ENCODE results near the gene PLK3.
"Not testable (repeated sequence)": the region's sequence is repeated elsewhere in the genome, so short reads cannot be mapped to it uniquely, and the experiment has no call there.

Gene PLK3

DNA sequence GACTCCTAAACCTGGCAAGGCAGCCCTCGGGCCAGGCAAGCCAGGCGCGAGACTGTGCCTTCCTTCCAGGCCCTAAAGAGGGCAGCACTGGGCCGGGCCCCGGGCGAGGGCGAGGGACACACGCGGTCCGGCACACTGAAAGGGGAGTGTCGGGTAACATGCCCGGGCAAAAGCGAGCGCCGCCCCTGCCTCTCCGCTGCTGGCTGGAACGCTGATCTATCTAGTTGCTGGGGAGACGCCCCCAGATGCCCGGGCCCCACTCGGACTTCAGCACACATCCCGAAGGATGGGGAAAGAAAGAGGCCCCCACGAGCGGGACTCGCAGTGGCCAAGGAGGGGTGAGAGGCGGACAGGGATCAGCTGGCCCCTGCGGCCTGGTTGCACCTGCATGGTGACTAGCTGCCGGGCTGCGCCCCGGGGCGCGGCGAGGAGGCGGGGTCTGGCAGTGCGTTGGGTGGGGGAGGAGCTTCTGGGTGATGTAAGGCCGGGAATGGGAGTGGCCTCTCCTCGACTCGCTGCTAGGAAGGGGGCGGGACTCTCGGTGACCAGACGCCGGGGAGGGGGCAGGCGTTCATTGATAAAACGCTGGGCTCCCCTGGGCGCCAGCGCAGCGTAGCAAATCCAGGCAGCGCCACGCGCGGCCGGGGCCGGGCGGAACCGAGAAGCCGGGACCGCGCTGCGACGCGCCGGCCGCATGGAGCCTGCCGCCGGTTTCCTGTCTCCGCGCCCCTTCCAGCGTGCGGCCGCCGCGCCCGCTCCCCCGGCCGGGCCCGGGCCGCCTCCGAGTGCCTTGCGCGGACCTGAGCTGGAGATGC lies at the start of gene PLK3:
Gene PLK3 (plus strand): TSS at position 608 of the 815 bp plus-strand sequence. CDS start 87 bp downstream, at position 695.
- H3K27me3 ChIP-seq (ENCODE audit: low read depth, low read length), result no peaks in the 10 kb centered on the region
- H3K4me1 ChIP-seq (ENCODE audit: control insufficient read depth in 1 of 2, insufficient read depth in 2 of 2, low read length in 2 of 2), result peaks cover 0 to 15% of the 10 kb centered on the region in 2 donors
- H3K36me3 ChIP-seq (ENCODE audit: control insufficient read depth in 1 of 2, insufficient read depth in 2 of 2, low read length in 2 of 2), result peaks cover 19 to 24% of the 10 kb centered on the region in 2 donors
- peak within 1 kb of the TSS; percentile 80 to 83 for H3K4me3 ChIP-seq (ENCODE audit: low read depth in 1 of 2, low read length in 2 of 2)
- peak within 1 kb of the TSS; percentile 71 for H3K27ac ChIP-seq (ENCODE audit: low read length)
- H3K9me3 ChIP-seq (ENCODE audit: control insufficient read depth in 1 of 2, low read length in 2 of 2), result no peaks in the 10 kb centered on the region

DNA sequence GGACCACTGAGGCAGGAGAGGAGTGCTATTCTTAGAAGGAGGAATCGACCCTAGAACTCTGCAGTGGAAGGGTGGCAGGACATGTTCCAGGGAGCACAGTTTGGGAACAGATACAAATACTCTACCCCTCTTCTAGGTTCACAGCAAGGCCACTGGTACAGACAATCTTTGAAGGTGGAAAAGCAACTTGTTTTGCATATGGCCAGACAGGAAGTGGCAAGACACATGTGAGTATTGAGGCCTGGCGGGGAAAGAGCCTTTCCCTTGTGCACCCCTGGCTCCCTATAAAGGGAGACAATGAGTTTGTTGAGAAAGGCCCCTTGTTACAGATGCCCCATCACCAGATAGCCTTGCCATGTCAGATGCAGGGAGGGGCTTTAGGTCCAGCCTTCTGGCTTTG lies 42.8 kb upstream of the PLK3 start:
- H3K27ac ChIP-seq (ENCODE audit: low read length), result no peak overlapping the region
- H3K4me3 ChIP-seq (ENCODE audit: low read depth in 1 of 2, low read length in 2 of 2), result no peak overlapping the region
- H3K9me3 ChIP-seq (ENCODE audit: control insufficient read depth in 1 of 2, low read length in 2 of 2), result no peaks in the 10 kb centered on the region
- H3K4me1 ChIP-seq (ENCODE audit: control insufficient read depth in 1 of 2, insufficient read depth in 2 of 2, low read length in 2 of 2), result no peaks in the 10 kb centered on the region
- no peaks in the 10 kb centered on the region for H3K27me3 ChIP-seq (ENCODE audit: low read depth, low read length)
- H3K36me3 ChIP-seq (ENCODE audit: control insufficient read depth in 1 of 2, insufficient read depth in 2 of 2, low read length in 2 of 2), result peaks cover 0 to 18% of the 10 kb centered on the region in 2 donors

DNA sequence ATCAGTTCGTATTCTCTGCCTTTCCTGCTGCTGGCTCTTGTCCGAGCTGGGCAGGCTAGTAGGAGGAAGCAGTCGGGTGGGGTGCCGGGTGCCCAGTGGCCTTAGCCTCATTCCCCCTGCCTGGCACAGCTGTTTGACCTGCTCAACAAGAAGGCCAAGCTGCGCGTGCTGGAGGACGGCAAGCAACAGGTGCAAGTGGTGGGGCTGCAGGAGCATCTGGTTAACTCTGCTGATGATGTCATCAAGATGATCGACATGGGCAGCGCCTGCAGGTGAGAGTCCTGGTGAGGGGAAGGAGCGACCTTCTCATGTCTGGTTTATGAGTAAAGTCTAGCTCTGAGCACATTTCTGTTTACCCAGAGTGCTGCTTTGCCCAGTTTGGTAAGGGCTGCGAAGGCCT lies 41.1 kb upstream of the PLK3 start:
- Histone ChIP-seq H3K27me3 (ENCODE audit: low read depth, low read length) (no peaks in the 10 kb centered on the region), H3K4me1 (ENCODE audit: control insufficient read depth in 1 of 2, insufficient read depth in 2 of 2, low read length in 2 of 2) (no peaks in the 10 kb centered on the region), H3K4me3 (ENCODE audit: low read depth in 1 of 2, low read length in 2 of 2) (no peak overlapping the region), H3K36me3 (ENCODE audit: control insufficient read depth in 1 of 2, insufficient read depth in 2 of 2, low read length in 2 of 2) (peaks cover 0 to 17% of the 10 kb centered on the region in 2 donors), H3K9me3 (ENCODE audit: control insufficient read depth in 1 of 2, low read length in 2 of 2) (no peaks in the 10 kb centered on the region), H3K27ac (ENCODE audit: low read length) (no peak overlapping the region)

DNA sequence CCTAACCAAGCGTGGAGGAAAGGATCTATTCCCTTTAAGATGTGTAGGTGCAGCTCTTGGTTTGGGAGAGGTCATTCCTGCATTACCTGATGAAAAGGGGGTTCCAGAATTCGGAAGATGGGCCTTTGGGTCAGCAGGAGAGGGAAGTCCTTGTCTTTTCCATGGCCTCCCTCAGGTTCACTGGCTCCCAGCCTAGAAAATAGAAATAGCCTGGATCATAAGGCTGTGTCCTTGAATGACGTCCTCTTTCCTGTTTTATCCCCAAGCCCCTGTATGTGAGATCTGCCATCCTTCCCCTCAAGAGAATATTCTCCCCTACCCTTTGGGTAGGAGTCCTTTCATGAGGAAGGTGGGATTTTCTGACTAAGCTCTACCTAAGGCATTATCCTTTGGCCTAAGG lies 39.3 kb upstream of the PLK3 start:
- Histone ChIP-seq H3K9me3 (ENCODE audit: control insufficient read depth in 1 of 2, low read length in 2 of 2) (no peaks in the 10 kb centered on the region), H3K27ac (ENCODE audit: low read length) (no peak overlapping the region), H3K27me3 (ENCODE audit: low read depth, low read length) (no peaks in the 10 kb centered on the region), H3K4me1 (ENCODE audit: control insufficient read depth in 1 of 2, insufficient read depth in 2 of 2, low read length in 2 of 2) (no peaks in the 10 kb centered on the region), H3K36me3 (ENCODE audit: control insufficient read depth in 1 of 2, insufficient read depth in 2 of 2, low read length in 2 of 2) (peaks cover 0 to 17% of the 10 kb centered on the region in 2 donors), H3K4me3 (ENCODE audit: low read depth in 1 of 2, low read length in 2 of 2) (no peak overlapping the region)

DNA sequence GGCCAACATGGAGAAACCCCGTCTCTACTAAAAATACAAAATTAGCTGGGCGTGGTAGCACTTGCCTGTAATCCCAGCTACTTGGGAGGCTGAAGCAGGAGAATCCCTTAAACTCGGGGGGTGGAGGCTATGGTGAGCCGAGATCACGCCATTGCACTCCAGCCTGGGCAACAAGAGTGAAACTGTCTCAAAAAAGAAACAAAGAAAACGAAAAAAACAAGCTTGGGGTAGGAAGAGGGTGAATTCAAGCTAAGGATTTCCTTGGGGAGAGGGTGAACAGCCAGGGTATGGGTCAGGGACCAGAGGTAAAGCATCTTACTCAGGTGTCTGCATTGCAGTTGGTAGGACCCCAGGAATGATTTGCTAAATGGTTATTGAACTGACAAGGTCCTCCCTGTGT lies 33.8 kb upstream of the PLK3 start:
- peaks cover 0 to 15% of the 10 kb centered on the region in 2 donors for H3K36me3 ChIP-seq (ENCODE audit: control insufficient read depth in 1 of 2, insufficient read depth in 2 of 2, low read length in 2 of 2)
- H3K27ac ChIP-seq (ENCODE audit: low read length); H3K4me3 ChIP-seq (ENCODE audit: low read depth in 1 of 2, low read length in 2 of 2); H3K9me3 ChIP-seq (ENCODE audit: control insufficient read depth in 1 of 2, low read length in 2 of 2); H3K27me3 ChIP-seq (ENCODE audit: low read depth, low read length); H3K4me1 ChIP-seq (ENCODE audit: control insufficient read depth in 1 of 2, insufficient read depth in 2 of 2, low read length in 2 of 2): not testable (repeated sequence)

DNA sequence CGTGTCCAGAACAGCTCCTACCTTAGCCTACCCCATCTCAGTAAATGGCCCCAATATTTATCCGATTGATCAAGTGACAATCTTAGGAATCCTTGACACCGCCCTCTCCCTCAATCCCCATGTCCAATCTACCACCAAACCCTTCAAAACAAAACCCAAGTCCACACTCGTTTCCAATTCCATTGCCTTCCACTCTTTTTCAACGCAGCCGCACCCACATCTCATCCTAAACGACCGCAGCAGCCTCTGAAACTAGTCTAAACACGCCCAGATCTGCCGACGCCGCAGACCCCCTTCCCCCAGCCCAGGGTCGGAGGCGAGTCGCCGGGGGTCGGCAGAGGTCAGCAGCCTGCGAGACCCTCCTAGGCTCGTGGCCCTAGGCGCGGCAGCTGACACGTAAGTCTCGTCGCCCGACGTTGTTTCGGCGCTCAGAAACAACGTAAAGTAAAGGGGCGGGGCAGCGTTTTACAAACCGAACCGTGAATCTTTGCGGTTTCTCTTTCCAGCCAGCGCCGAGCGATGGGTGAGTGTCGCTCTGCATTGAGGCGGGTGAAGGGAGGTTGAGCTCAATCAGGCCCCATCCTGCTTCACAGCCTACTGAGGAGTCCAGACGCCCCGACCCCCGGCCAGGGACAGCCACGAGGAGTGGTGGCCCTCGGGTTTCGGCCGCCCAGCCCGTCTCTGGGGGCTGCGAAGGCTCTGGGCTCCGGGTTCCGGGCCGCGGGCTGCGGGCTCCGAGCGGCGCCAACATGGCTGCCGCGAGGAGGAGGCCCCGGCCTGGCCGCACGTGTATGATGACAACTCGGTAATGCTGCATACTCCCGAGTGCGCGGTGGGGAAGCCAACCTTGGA lies 24.9 kb upstream of the PLK3 start, which contains the start of gene RPS8:
Gene RPS8 (plus strand): TSS at position 463 of the 852 bp plus-strand sequence. CDS start 57 bp downstream, at position 520.
- Histone ChIP-seq H3K27ac (ENCODE audit: low read length) (peak within 1 kb of the TSS; percentile 100), H3K27me3 (ENCODE audit: low read depth, low read length) (no peaks in the 10 kb centered on the region), H3K36me3 (ENCODE audit: control insufficient read depth in 1 of 2, insufficient read depth in 2 of 2, low read length in 2 of 2) (peaks cover 19 to 29% of the 10 kb centered on the region in 2 donors), H3K4me1 (ENCODE audit: control insufficient read depth in 1 of 2, insufficient read depth in 2 of 2, low read length in 2 of 2) (peaks cover 0 to 23% of the 10 kb centered on the region in 2 donors), H3K9me3 (ENCODE audit: control insufficient read depth in 1 of 2, low read length in 2 of 2) (no peaks in the 10 kb centered on the region), H3K4me3 (ENCODE audit: low read depth in 1 of 2, low read length in 2 of 2) (peak within 1 kb of the TSS; percentile 81 to 96)

DNA sequence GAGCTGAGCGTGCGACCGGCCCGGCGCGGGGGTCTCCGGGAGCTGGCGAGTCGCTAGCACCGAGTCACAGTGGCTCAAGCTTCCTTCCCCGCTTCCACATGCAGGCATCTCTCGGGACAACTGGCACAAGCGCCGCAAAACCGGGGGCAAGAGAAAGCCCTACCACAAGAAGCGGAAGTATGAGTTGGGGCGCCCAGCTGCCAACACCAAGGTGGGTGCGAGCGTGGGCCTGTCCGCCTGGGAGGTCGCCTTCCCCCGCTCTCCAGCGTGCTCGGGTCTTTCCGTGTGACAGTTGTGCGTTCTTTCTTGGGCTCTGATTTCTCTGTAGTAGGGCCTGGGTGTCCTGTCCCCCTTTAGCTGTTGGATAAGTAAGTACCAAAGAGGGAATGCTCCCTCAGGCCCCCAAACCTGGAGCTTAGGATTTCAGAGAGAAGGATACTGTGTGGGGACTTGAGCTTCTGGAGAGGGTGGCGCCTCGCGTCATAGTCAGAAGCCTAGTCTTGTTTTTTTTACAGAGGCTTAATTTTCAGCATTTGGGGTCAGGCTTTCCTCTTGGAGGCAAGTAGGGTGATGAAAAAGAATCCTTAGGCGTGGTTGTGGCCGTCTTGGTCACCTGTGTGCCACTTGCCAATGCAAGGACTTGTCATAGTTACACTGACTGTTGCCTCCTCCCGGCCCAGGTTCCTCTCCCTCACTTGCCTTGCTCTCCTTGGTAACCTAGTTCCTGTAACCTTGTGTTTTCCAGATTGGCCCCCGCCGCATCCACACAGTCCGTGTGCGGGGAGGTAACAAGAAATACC lies 24.0 kb upstream of the PLK3 start:
- Histone ChIP-seq H3K9me3 (ENCODE audit: control insufficient read depth in 1 of 2, low read length in 2 of 2) (no peaks in the 10 kb centered on the region), H3K4me1 (ENCODE audit: control insufficient read depth in 1 of 2, insufficient read depth in 2 of 2, low read length in 2 of 2) (peaks cover 0 to 23% of the 10 kb centered on the region in 2 donors), H3K27me3 (ENCODE audit: low read depth, low read length) (no peaks in the 10 kb centered on the region), H3K4me3 (ENCODE audit: low read depth in 1 of 2, low read length in 2 of 2) (peak overlapping the region; percentile 81 to 96), H3K27ac (ENCODE audit: low read length) (peak overlapping the region; percentile 100), H3K36me3 (ENCODE audit: control insufficient read depth in 1 of 2, insufficient read depth in 2 of 2, low read length in 2 of 2) (peaks cover 19 to 37% of the 10 kb centered on the region in 2 donors)

DNA sequence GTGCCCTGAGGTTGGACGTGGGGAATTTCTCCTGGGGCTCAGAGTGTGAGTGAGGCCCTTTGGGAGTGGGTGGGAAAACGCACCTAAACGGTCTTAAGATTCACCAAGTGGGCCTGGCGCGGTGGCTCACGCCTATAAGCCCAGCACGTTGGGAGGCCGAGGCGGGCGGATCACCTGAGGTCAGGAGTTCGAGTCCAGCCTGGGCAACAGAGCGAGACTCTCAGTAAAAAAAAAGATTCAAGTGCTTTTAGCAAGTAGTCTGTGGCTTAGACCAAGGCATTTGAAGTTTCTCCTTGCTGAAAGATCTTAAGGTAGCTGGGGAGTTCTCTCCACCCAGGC lies 23.5 kb upstream of the PLK3 start:
- no peaks in the 10 kb centered on the region for H3K9me3 ChIP-seq (ENCODE audit: control insufficient read depth in 1 of 2, low read length in 2 of 2)
- no peaks in the 10 kb centered on the region for H3K27me3 ChIP-seq (ENCODE audit: low read depth, low read length)
- H3K4me3 ChIP-seq (ENCODE audit: low read depth in 1 of 2, low read length in 2 of 2), result peak overlapping the region; percentile 81 to 96
- H3K36me3 ChIP-seq (ENCODE audit: control insufficient read depth in 1 of 2, insufficient read depth in 2 of 2, low read length in 2 of 2), result peaks cover 19 to 43% of the 10 kb centered on the region in 2 donors
- H3K27ac ChIP-seq (ENCODE audit: low read length), result peak overlapping the region; percentile 100
- H3K4me1 ChIP-seq (ENCODE audit: control insufficient read depth in 1 of 2, insufficient read depth in 2 of 2, low read length in 2 of 2), result peaks cover 0 to 23% of the 10 kb centered on the region in 2 donors

DNA sequence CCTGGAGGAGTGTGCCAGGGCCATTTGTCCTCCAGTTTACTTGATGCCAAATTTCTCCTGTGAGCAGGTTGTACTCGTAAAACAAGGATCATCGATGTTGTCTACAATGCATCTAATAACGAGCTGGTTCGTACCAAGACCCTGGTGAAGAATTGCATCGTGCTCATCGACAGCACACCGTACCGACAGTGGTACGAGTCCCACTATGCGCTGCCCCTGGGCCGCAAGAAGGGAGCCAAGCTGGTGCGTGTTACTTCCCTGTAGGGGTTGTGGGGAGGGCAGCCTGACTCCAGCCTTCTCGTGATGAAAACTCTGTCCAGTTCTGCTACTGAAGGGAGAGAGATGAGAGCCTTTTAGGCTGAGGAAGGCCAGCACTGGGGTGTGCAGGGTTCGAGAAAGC lies 22.6 kb upstream of the PLK3 start:
- no peak overlapping the region for H3K27ac ChIP-seq (ENCODE audit: low read length)
- H3K36me3 ChIP-seq (ENCODE audit: control insufficient read depth in 1 of 2, insufficient read depth in 2 of 2, low read length in 2 of 2), result peaks cover 19 to 44% of the 10 kb centered on the region in 2 donors
- H3K27me3 ChIP-seq (ENCODE audit: low read depth, low read length), result no peaks in the 10 kb centered on the region
- H3K9me3 ChIP-seq (ENCODE audit: control insufficient read depth in 1 of 2, low read length in 2 of 2), result no peaks in the 10 kb centered on the region
- H3K4me3 ChIP-seq (ENCODE audit: low read depth in 1 of 2, low read length in 2 of 2), result peak overlapping the region in 1 of 2 donors; percentile 81
- H3K4me1 ChIP-seq (ENCODE audit: control insufficient read depth in 1 of 2, insufficient read depth in 2 of 2, low read length in 2 of 2), result peaks cover 0 to 23% of the 10 kb centered on the region in 2 donors

DNA sequence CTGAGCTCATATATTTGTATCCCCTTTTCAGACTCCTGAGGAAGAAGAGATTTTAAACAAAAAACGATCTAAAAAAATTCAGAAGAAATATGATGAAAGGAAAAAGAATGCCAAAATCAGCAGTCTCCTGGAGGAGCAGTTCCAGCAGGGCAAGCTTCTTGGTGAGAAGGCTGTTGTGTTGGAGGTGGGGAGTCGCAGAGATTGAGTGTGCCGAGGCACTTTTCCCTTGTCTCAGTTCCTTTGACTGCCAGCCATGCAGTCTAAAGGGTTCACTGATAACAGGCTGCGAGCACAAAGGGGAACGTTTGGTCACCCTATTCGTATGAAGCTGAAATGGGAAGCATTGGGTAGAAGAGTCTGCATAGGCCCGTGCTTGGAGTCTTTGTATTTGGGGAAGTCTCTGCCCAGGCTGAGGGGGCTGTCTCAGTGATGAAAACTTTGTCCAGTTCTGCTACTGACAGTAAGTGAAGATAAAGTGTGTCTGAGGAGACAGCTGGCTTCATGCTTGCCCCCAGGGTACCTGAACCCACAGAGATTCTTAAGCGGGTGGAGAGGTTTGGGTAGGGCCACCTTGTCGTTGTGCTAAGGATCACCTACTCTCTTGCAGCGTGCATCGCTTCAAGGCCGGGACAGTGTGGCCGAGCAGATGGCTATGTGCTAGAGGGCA lies 22.1 kb upstream of the PLK3 start:
- Histone ChIP-seq H3K9me3 (ENCODE audit: control insufficient read depth in 1 of 2, low read length in 2 of 2) (no peaks in the 10 kb centered on the region), H3K27me3 (ENCODE audit: low read depth, low read length) (no peaks in the 10 kb centered on the region), H3K4me3 (ENCODE audit: low read depth in 1 of 2, low read length in 2 of 2) (no peak overlapping the region), H3K4me1 (ENCODE audit: control insufficient read depth in 1 of 2, insufficient read depth in 2 of 2, low read length in 2 of 2) (peaks cover 0 to 23% of the 10 kb centered on the region in 2 donors), H3K36me3 (ENCODE audit: control insufficient read depth in 1 of 2, insufficient read depth in 2 of 2, low read length in 2 of 2) (peaks cover 19 to 44% of the 10 kb centered on the region in 2 donors), H3K27ac (ENCODE audit: low read length) (no peak overlapping the region)

All from muscle layer of duodenum (tissue), 2 donors.